Measurements from ENCODE around the gene ELN. TPM values are rescaled to one million over a fixed set of nuclear protein-coding genes. Genes with fewer than 3 reads are reported as not detected.
A peak's percentile ranks its signal among the peaks of the same experiment; 100 is the strongest.

ELN gene
- total RNA-seq, 1 experiment from 2014 or later: 65.9 TPM

DNA sequence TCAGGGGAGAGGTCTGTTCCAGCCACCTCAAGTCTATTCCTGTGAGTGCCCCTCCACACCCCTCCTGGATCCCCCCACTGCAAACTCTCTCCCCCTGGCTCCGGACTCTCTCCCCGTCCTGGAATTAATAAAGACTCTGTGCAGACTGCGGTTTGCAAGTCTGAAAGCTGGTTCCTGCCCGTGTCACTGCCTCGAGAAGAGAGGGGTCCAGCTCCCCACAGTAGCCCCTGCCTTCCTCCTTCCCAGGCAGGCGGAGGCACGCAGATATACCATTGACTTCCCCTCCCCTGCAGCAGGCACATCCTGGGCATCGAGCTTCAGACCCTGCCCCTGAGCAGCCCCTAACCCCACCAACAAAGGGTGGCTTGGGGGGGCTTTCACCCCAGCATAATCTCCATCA is 2.2 kb upstream of the ELN start:
- TF ChIP-seq, protein P1, sequence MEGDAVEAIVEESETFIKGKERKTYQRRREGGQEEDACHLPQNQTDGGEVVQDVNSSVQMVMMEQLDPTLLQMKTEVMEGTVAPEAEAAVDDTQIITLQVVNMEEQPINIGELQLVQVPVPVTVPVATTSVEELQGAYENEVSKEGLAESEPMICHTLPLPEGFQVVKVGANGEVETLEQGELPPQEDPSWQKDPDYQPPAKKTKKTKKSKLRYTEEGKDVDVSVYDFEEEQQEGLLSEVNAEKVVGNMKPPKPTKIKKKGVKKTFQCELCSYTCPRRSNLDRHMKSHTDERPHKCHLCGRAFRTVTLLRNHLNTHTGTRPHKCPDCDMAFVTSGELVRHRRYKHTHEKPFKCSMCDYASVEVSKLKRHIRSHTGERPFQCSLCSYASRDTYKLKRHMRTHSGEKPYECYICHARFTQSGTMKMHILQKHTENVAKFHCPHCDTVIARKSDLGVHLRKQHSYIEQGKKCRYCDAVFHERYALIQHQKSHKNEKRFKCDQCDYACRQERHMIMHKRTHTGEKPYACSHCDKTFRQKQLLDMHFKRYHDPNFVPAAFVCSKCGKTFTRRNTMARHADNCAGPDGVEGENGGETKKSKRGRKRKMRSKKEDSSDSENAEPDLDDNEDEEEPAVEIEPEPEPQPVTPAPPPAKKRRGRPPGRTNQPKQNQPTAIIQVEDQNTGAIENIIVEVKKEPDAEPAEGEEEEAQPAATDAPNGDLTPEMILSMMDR (conservative IDR thresholded peaks at IDR 0.05; ENCODE audit: low read depth, low read length): no peak
- no peak for TF ChIP-seq EZH2 (IDR thresholded peaks at IDR 0.05; ENCODE audit: borderline replicate concordance, low read depth, low read length, poor library complexity, severe bottlenecking)
- ChIA-PET CTCF (interaction anchor here (0.6 to 1.6 kb wide), 2 partner anchors 11 to 18 kb away, joined by 3 read pairs; no protein-coding TSS in a partner anchor), POLR2A (ENCODE audit: low non-redundant PET) (no interaction called here)
- no peak for DNase-seq (ENCODE audit: low spot score)
- no peaks in the 10 kb centered on the region for H3K27me3 ChIP-seq (replicated peaks; ENCODE audit: insufficient read depth, low read depth, low read length, poor library complexity)
- peaks cover 29% of the 10 kb centered on the region for H3K4me1 ChIP-seq (ENCODE audit: insufficient read depth, low read length, poor library complexity, severe bottlenecking)
- BruUV-seq (replicated peaks): no TSS peak
- intact Hi-C loops (cut with micrococcal nuclease; ENCODE audit: unreplicated experiment): loop anchor here (2.0 kb wide), 1 partner anchor 159 kb away; no protein-coding TSS in a partner anchor
- H3K27ac ChIP-seq (ENCODE audit: low read depth, low read length, poor library complexity, severe bottlenecking): no peak overlapping the region
- no peak overlapping the region for H3K4me3 ChIP-seq (ENCODE audit: low read depth, low read length, poor library complexity, severe bottlenecking)
- no peaks in the 10 kb centered on the region for H3K36me3 ChIP-seq (ENCODE audit: insufficient read depth, low read length, poor library complexity, severe bottlenecking)
- H3K9me3 ChIP-seq (ENCODE audit: low read depth, low read length, poor library complexity, severe bottlenecking): no peaks in the 10 kb centered on the region

DNA sequence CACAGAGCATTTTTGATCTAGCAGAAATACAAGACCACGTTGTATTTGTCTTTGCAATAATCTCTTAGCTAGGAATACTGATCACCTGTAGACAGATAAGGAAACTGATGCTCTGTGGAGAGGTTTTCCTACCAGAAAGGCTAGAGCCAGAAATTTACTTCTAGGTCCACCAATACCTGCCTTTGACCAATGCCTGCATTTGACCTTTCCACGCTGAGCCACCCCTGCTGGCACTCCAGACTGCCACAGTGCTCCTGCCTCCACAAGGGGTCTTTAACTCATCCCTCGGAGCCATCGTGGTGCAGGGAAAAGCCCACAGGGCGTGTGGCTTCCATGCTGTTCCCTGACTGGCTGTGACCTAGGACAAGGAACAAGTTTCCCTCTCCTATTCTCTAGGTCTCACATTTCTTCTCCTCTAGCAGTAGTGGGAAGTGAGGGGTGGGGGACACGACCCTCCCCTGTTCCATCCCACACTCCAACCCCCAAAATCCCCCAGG is 1.5 kb upstream of the ELN start:
- H3K27me3 ChIP-seq (replicated peaks; ENCODE audit: insufficient read depth, low read depth, low read length, poor library complexity): no peaks in the 10 kb centered on the region
- no peaks in the 10 kb centered on the region for H3K9me3 ChIP-seq (ENCODE audit: low read depth, low read length, poor library complexity, severe bottlenecking)
- BruUV-seq (replicated peaks): no TSS peak
- ChIA-PET POLR2A (ENCODE audit: low non-redundant PET) (no interaction called here), CTCF (interaction anchor here (0.6 to 1.6 kb wide), 9 partner anchors 9 to 184 kb away, joined by 3 to 5 read pairs (median 4); partner anchors contain the start of gene METTL27)
- H3K4me3 ChIP-seq (ENCODE audit: low read depth, low read length, poor library complexity, severe bottlenecking): no peak overlapping the region
- no peak for TF ChIP-seq EZH2 (IDR thresholded peaks at IDR 0.05; ENCODE audit: borderline replicate concordance, low read depth, low read length, poor library complexity, severe bottlenecking)
- TF ChIP-seq, protein P1 (conservative IDR thresholded peaks at IDR 0.05; ENCODE audit: low read depth, low read length): no peak
- no peak for DNase-seq (ENCODE audit: low spot score)
- no peak overlapping the region for H3K27ac ChIP-seq (ENCODE audit: low read depth, low read length, poor library complexity, severe bottlenecking)
- H3K36me3 ChIP-seq (ENCODE audit: insufficient read depth, low read length, poor library complexity, severe bottlenecking): no peaks in the 10 kb centered on the region
- intact Hi-C loops (cut with micrococcal nuclease; ENCODE audit: unreplicated experiment): loop anchor here (2.0 kb wide), 1 partner anchor 160 kb away; no protein-coding TSS in a partner anchor
- peaks cover 36% of the 10 kb centered on the region for H3K4me1 ChIP-seq (ENCODE audit: insufficient read depth, low read length, poor library complexity, severe bottlenecking)

DNA sequence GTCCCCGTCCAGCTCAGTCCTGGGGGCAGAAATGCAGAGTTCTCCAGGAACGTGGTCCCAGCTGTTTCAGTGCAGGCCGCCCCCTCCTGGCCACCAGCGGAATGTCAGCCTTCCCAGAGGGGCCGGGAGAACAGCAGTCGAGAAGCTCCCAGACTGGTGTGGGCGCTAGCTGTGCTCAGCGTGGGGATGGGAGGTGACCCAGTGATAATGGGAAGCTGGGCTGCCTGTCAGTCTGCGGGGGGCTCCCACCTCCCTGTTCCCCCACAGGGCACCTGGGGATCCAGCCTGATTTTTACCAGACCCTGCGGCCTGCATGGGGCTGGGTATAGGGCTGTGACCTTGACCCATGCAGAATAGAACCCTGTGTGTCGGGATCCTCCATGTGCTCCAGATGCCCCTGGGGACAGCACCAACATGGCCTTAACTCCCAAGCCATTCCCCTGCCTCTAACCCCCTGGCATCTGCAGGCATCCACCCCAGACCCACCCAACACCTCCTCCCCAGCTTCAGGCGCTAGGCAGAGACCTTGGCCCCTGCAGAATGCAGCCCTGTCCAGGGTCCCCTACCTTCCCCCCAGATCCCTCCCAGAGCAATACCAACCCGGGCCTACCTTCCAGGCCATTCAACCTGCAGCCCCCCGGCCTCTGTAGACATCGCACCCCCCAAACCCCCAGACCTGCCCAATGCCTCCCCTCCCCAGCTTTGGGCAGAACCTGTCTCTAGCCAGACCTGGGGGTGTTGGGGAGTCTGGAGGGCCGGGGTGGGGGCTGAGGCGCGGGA is 880 bp upstream of the ELN start:
- Histone ChIP-seq H3K9me3 (ENCODE audit: low read depth, low read length, poor library complexity, severe bottlenecking) (no peaks in the 10 kb centered on the region), H3K27ac (ENCODE audit: low read depth, low read length, poor library complexity, severe bottlenecking) (peak overlapping the region; percentile 40), H3K4me1 (ENCODE audit: insufficient read depth, low read length, poor library complexity, severe bottlenecking) (peaks cover 41% of the 10 kb centered on the region), H3K4me3 (ENCODE audit: low read depth, low read length, poor library complexity, severe bottlenecking) (no peak overlapping the region), H3K36me3 (ENCODE audit: insufficient read depth, low read length, poor library complexity, severe bottlenecking) (no peaks in the 10 kb centered on the region), H3K27me3 (replicated peaks; ENCODE audit: insufficient read depth, low read depth, low read length, poor library complexity) (no peaks in the 10 kb centered on the region)
- intact Hi-C loops (cut with micrococcal nuclease; ENCODE audit: unreplicated experiment): loop anchor here (2.0 kb wide), 1 partner anchor 160 kb away; no protein-coding TSS in a partner anchor
- peak; percentile 86 for DNase-seq (ENCODE audit: low spot score)
- ChIA-PET CTCF (interaction anchor here (0.6 to 1.6 kb wide), 12 partner anchors 10 to 185 kb away, joined by 3 to 17 read pairs (median 4); partner anchors contain the start of gene METTL27), POLR2A (ENCODE audit: low non-redundant PET) (interaction anchor here (0.6 kb wide), 1 partner anchor 65 kb away, joined by 9 read pairs; no protein-coding TSS in a partner anchor)
- no TSS peak for BruUV-seq (replicated peaks)
- no peak for TF ChIP-seq EZH2 (IDR thresholded peaks at IDR 0.05; ENCODE audit: borderline replicate concordance, low read depth, low read length, poor library complexity, severe bottlenecking)
- TF ChIP-seq, protein P1 (conservative IDR thresholded peaks at IDR 0.05; ENCODE audit: low read depth, low read length): peak; percentile 98
